AG04450 (cell line): ENCODE data around the gene TACC2. TPM values are rescaled to one million over a fixed set of nuclear protein-coding genes. Genes with fewer than 3 reads are reported as not detected.
A peak's percentile ranks its signal among the peaks of the same experiment; 100 is the strongest.
"Not testable (repeated sequence)": the region's sequence is repeated elsewhere in the genome, so short reads cannot be mapped to it uniquely, and the experiment has no call there.

Experiments used
- CTCF ChIA-PET: fragments of 300-600, 350-600 bp; formaldehyde crosslinking; extraction: SDS; loops from one replicate; lab custom pipeline; 2022; ENCODE audit warnings: antibody characterized with exemption, inconsistent platforms; lab: Charles Lee
- POLR2A ChIA-PET: fragments of 350-600 bp; formaldehyde crosslinking; extraction: SDS; loops from one replicate; lab custom pipeline; 2021; ENCODE audit warnings: antibody characterized with exemption, inconsistent platforms; lab: Yijun Ruan, JAX
- DNase-seq: peaks from one replicate; pipeline ENCODE4 v3.0.0-alpha.2; 2011; ENCODE audit warnings: low read depth, low spot score
- H3K27ac ChIP-seq: one replicate; pipeline ENCODE4 v1.5.1; 2012; ENCODE audit warnings: low read depth, low read length, control low read depth
- H3K27me3 ChIP-seq: one replicate; pipeline ENCODE4 v1.6.0; 2012; ENCODE audit warnings: low read length; ENCODE audit not compliant: control insufficient read depth, insufficient read depth
- H3K4me3 ChIP-seq: 2 replicates; pipeline ENCODE4 v1.5.1; 2011; ENCODE audit warnings: mild to moderate bottlenecking, low read depth, low read length, control low read depth
- H3K9me3 ChIP-seq: 2 replicates; pipeline ENCODE4 v1.5.1; 2012; ENCODE audit warnings: low read length; ENCODE audit not compliant: control insufficient read depth, insufficient read depth
- CTCF ChIP-seq: IDR thresholded peaks from 2 replicates; pipeline ENCODE4 v1.5.1; 2011; ENCODE audit warnings: low read depth, low read length, control low read depth, inconsistent platforms
- polyA plus RNA-seq: library from polyadenylated mRNA; depleted of rRNA; stranded (reverse); fragments of >200 nt; gene quantifications from 2 replicates; pipeline ENCODE4 v1.2.3, GENCODE V29; 2011

The TACC2 gene
- polyA plus RNA-seq, 1 experiment, result 16.8 TPM

GRCh38 chr10:122057841-122058413, 69.0 kb downstream of the TACC2 start:
- ChIA-PET CTCF (no interaction called here), POLR2A (no interaction called here)
- no peak for TF ChIP-seq CTCF
- Histone ChIP-seq H3K4me3 (no peak overlapping the region), H3K27ac (no peak overlapping the region), H3K27me3 (no peaks in the 10 kb centered on the region), H3K9me3 (no peaks in the 10 kb centered on the region)
- DNase-seq, result no peak

DNA sequence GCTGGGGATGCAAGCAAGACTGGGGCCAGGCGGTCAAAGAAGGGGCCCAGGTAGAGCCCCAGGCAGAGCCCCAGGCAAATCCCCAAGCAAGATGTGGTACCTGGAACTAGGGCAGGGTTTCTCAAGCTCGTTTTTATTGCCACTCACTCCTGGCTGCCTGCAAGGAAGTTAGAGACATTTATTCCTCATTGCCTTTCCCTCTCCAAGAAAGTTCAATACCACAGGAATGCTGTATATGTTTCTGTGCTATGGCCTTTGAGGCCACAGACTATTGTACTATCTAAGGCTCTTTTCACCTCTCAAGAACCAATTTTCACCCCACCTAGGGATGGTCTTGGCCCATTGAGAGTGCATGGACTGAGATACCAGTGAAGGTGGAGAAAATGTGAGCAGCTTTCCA, 71.3 kb downstream of the TACC2 start:
- no peaks in the 10 kb centered on the region for H3K9me3 ChIP-seq
- H3K4me3 ChIP-seq, result no peak overlapping the region
- no peaks in the 10 kb centered on the region for H3K27me3 ChIP-seq
- CTCF ChIA-PET, result interaction anchor here (4.5 kb wide), 1 partner anchor 8 kb away, joined by 61 read pairs; no protein-coding TSS in a partner anchor
- POLR2A ChIA-PET, result no interaction called here
- TF ChIP-seq CTCF, result no peak
- DNase-seq, result no peak
- H3K27ac ChIP-seq, result no peak overlapping the region

- ChIA-PET CTCF (interaction anchor here (0.6 to 4.5 kb wide), 5 partner anchors 9 to 239 kb away, joined by 3 to 61 read pairs (median 4); no protein-coding TSS in a partner anchor), POLR2A (interaction anchor here (0.6 to 1.0 kb wide), 2 partner anchors 42 to 369 kb away, joined by 3 to 6 read pairs; no protein-coding TSS in a partner anchor)
- H3K9me3 ChIP-seq, result peaks cover 5% of the 10 kb centered on the region; the same call in 1 of the 2 replicates
- peak; percentile 45 for DNase-seq
- peak overlapping the region; percentile 39 for H3K27ac ChIP-seq
- H3K27me3 ChIP-seq, result no peaks in the 10 kb centered on the region
- H3K4me3 ChIP-seq, result no peak overlapping the region
- TF ChIP-seq CTCF, result no peak
Observed at GRCh38 chr10:122062831-122063674, 74.1 kb downstream of the TACC2 start.

DNA sequence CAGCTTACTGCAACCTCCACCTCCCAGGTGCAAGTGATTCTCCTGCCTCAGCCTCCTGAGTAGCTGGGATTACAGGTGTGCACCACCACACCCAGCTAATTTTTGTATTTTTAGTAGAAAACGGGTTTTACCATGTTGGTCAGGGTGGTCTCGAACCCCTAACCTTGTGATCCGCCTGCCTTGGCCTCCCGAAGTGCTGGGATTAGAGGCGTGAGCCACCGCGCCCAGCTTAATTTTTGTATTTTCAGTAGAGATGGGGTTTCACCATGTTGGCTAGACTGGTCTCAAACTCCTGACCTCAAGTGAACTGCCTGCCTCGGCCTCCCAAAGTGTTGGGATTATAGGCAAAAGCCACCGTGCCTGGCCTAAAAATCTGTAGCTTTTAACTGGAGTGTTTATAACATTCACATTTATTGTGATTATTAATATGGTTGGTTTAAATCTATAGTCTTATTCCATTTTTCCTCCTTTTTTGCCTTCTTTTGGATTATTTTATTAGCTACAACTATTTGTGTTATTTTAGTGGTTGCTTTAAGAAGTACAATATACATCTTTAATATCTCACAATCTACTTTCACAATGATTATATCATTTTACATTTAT, 77.5 kb downstream of the TACC2 start:
- H3K4me3 ChIP-seq, H3K27ac ChIP-seq, H3K9me3 ChIP-seq, POLR2A ChIA-PET, H3K27me3 ChIP-seq, DNase-seq: not testable (repeated sequence)
- CTCF ChIA-PET, result interaction anchor here (0.7 to 3.4 kb wide), 2 partner anchors 15 to 268 kb away, joined by 3 to 20 read pairs; no protein-coding TSS in a partner anchor

DNA sequence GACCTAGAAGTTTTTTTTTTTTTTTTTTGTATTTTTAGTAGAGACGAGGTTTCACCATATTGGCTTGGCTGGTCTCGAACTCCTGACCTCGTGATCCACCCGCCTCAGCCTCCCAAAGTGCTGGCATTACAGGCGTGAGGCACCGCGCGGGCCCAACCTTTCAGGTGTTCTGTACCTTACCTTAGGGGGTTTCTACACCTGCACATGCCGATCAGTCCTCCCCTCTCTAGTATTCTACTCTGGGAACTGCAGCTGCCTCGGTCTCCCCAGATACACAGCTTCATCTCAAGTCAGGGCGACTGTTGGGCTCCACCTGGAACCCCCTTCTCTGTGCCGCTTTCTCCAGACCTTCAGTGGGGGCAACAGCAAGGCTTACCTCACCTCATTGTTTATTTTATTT, 79.9 kb downstream of the TACC2 start:
- CTCF ChIA-PET, result no interaction called here
- POLR2A ChIA-PET, result interaction anchor here (0.7 kb wide), 1 partner anchor 430 kb away, joined by 5 read pairs; no protein-coding TSS in a partner anchor
- no peak for TF ChIP-seq CTCF

More for the DNA sequence above, 79.9 kb downstream of the TACC2 start:
- no peak overlapping the region for H3K4me3 ChIP-seq
- no peak overlapping the region for H3K27ac ChIP-seq
- no peak for DNase-seq
- peaks cover 5% of the 10 kb centered on the region; the same call in 1 of the 2 replicates for H3K9me3 ChIP-seq
- H3K27me3 ChIP-seq, result no peaks in the 10 kb centered on the region
